Right lobe of liver (tissue), 6 donors: ENCODE results near the gene GYG2. TPM values are rescaled to one million over a fixed set of nuclear protein-coding genes. Genes with fewer than 3 reads are reported as not detected.

Source experiments
- ATAC-seq, 4 donors: fragments of 200-7000 bp; cut with Tn5 transposase; one replicate each; pipeline ENCODE4 v1.9.1; 2020; ENCODE audit warnings: mild to moderate bottlenecking in 4 of 4, moderate library complexity in 4 of 4
- DNase-seq, 3 donors: peaks; one replicate each; pipeline ENCODE4 v3.0.0-alpha.2; 2020
- H3K27ac ChIP-seq, 3 donors: fragments of 200-600 bp; one replicate each; pipeline ENCODE4 v1.8.0; 2022
- H3K27me3 ChIP-seq, 2 donors: fragments of 200-600 bp; one replicate each; pipeline ENCODE4 v1.8.0; 2022
- H3K36me3 ChIP-seq, 4 donors: fragments of 200-600 bp; sonication (generic) in 1 of 4; one replicate each; pipeline versions ENCODE4 v1.5.1 to v1.8.0; 2017 to 2022; ENCODE audit warnings: control low read depth in 1 of 4
- H3K4me1 ChIP-seq, 4 donors: fragments of 200-600 bp; sonication (generic) in 1 of 4; one replicate each; pipeline versions ENCODE4 v1.5.1 to v1.8.0; 2017 to 2022; ENCODE audit warnings: control low read depth in 1 of 4
- H3K4me3 ChIP-seq, 3 donors: fragments of 200-600 bp; one replicate each; pipeline ENCODE4 v1.8.0; 2022
- H3K9me3 ChIP-seq, 4 donors: fragments of 200-600 bp; sonication (generic) in 1 of 4; one replicate each; pipeline versions ENCODE4 v1.5.1 to v1.8.0; 2017 to 2022; ENCODE audit warnings: control low read depth in 1 of 4
- POLR2A ChIP-seq: fragments of 450-650 bp; IDR thresholded peaks from one replicate; pipeline ENCODE4 v1.6.1; 2017; ENCODE audit warnings: antibody characterized with exemption, mild to moderate bottlenecking
- WGBS: methylation state at CpG from one replicate; pipeline ENCODE4 v1.1.6; 2018; ENCODE audit warnings: low coverage, low lambda C conversion rate; ENCODE audit not compliant: insufficient coverage; ENCODE audit errors: missing lambda C conversion rate; 5-methylcytosine and 5-hydroxymethylcytosine counted together
- intact Hi-C, 2 donors: fragments of 100-400 bp; cut with DNase I; formaldehyde crosslinking; loops; one replicate each; pipeline versions ENCODE4 v1.11.2 to v1.14.1; 2022
- total RNA-seq, 6 experiments: library from RNA; depleted of rRNA in 2 of 6; stranded (reverse); fragments of >200 nt in 2 of 6; fragmentation: NEBNext Ultra II Directional in 3 of 6; extraction: Animal tissue kit (Norgen Biotek cat#: 25700) in 3 of 6; gene quantifications; one replicate each; pipeline versions ENCODE4 v1.1.0 to v1.2.4, GENCODE V29; 2016 to 2023
- TF ChIP-seq, protein P1 (sequence below), 4 donors: fragments of 200-600 bp in 3 of 4; fragments of 450-650 bp in 1 of 4; IDR thresholded peaks; one replicate each; pipeline versions ENCODE4 v1.5.1 to v1.8.0; 2016 to 2022; ENCODE audit warnings: antibody characterized with exemption in 4 of 4, mild to moderate bottlenecking in 2 of 4
- donor health status: DM: no; HTN: yes; CAD: no.
- donor health status: DM: no; HTN: no; CAD: no.
- donor health status: DM: no; HTN: no; CAD: no.
- donor health status: DM: no; HTN: yes; CAD: no.
- donor health status: DM: no; HTN: yes; CAD: no.

Gene GYG2
- total RNA-seq, 6 experiments from 2014 or later: 17.6 to 27.7 (median 21.3) TPM

DNA sequence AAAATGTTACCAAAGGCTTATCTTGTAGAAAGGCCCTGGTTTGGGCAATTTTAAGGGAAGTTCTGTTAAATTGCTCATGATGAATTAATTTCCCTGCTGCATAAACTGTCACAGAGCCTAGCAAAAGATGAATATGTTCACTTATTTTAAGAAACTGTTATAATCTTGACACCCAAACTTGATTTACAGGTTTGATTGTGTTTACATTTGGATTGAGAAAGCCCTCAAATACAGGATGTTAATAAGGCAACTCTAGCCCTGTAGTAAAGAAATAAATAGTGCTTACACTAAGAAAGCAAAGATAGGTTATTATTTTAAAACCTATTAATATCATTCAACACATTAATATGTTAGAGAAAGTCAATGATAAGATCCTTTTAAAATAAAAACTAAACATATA is 18.3 kb downstream of the GYG2 start:
- Histone ChIP-seq H3K4me1 (no peaks in the 10 kb centered on the region), H3K9me3 (no peaks in the 10 kb centered on the region), H3K36me3 (peaks cover 0 to 6% (median 0%) of the 10 kb centered on the region in 4 donors), H3K4me3 (no peak overlapping the region), H3K27ac (no peak overlapping the region), H3K27me3 (no peaks in the 10 kb centered on the region)
- no peak for DNase-seq
- ATAC-seq: no peak
- intact Hi-C loops: no loop called here
- no peak for TF ChIP-seq POLR2A
- TF ChIP-seq, protein P1, sequence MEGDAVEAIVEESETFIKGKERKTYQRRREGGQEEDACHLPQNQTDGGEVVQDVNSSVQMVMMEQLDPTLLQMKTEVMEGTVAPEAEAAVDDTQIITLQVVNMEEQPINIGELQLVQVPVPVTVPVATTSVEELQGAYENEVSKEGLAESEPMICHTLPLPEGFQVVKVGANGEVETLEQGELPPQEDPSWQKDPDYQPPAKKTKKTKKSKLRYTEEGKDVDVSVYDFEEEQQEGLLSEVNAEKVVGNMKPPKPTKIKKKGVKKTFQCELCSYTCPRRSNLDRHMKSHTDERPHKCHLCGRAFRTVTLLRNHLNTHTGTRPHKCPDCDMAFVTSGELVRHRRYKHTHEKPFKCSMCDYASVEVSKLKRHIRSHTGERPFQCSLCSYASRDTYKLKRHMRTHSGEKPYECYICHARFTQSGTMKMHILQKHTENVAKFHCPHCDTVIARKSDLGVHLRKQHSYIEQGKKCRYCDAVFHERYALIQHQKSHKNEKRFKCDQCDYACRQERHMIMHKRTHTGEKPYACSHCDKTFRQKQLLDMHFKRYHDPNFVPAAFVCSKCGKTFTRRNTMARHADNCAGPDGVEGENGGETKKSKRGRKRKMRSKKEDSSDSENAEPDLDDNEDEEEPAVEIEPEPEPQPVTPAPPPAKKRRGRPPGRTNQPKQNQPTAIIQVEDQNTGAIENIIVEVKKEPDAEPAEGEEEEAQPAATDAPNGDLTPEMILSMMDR (IDR thresholded peaks at IDR 0.05): no peak

DNA sequence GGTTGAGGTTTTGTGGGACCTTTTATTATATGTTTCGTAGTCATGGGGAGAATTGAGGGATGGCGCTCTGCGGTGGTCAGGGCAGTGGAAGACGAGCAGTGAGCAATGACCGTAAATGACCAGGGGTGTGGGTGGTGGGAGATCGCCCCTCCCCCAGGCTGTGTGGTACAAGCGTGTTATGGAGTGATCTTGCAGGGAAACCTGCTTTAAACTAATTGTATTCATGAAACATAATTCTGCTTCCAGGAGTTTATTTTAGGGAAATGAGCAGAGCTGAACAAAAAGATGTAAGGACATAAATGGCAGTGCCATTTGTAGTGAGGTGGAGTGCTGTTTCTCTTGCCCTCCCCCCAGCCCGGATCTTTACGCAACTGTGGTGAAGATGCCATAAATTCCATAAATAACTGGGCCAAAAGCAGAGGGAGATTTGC is 20.2 kb downstream of the GYG2 start:
- peaks cover 0 to 1% (median under 1%) of the 10 kb centered on the region in 4 donors for H3K36me3 ChIP-seq
- TF ChIP-seq, protein P1 (IDR thresholded peaks at IDR 0.05): no peak
- TF ChIP-seq POLR2A: no peak
- DNase-seq: no peak

DNA sequence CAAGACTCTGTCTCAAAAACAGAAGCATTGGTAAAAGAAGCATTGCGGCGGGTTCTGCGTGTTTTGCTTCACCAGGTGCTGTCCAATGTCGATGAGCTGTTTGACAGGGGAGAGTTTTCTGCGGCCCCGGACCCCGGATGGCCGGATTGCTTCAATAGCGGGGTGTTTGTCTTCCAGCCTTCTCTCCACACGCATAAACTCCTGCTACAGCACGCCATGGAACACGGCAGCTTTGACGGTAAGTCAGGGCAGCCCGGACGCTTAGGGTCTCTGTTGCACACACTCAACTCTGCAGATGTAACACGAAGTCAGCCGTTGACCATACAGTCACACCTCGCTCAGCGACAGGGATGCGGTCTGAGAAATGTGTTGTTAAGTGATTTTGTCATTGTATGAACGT is 26.2 kb downstream of the GYG2 start:
- Histone ChIP-seq H3K4me3 (no peak overlapping the region), H3K4me1 (no peaks in the 10 kb centered on the region), H3K27ac (no peak overlapping the region), H3K9me3 (no peaks in the 10 kb centered on the region), H3K27me3 (no peaks in the 10 kb centered on the region), H3K36me3 (peaks cover 0 to 31% (median 11%) of the 10 kb centered on the region in 4 donors)
- TF ChIP-seq, protein P1 (IDR thresholded peaks at IDR 0.05): no peak
- TF ChIP-seq POLR2A: no peak
- WGBS: 90% methylated on average over 6 of the region's 21 CpGs
- intact Hi-C loops: no loop called here
- DNase-seq (no peak), ATAC-seq (no peak)

More for the DNA sequence above, 20.2 kb downstream of the GYG2 start:
- WGBS: 72% methylated on average over 8 of the region's 9 CpGs
- Histone ChIP-seq H3K27ac (no peak overlapping the region), H3K4me3 (no peak overlapping the region), H3K27me3 (no peaks in the 10 kb centered on the region), H3K9me3 (no peaks in the 10 kb centered on the region), H3K4me1 (no peaks in the 10 kb centered on the region)
- intact Hi-C loops: no loop called here
- no peak for ATAC-seq

DNA sequence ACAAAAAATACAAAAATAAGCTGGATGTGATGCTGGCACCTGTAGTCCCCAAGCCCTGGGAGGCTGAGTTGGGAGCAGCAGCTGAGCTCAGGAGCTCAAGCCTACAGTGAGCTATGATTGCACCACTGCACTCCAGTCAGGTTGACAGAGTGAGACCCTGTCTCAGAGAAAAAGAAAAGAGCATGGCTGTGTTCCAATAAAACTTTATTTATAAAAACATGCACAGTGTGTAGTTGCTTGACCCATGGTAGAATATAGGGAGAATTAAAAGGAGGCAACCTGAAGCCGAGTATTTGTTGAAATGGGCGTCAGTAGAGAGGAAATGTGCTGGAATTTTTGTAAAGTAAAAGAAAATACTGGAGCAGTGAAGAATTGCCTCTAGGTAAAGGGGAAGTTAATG is 27.0 kb downstream of the GYG2 start:
- Histone ChIP-seq H3K9me3 (no peaks in the 10 kb centered on the region), H3K27me3 (no peaks in the 10 kb centered on the region), H3K4me1 (no peaks in the 10 kb centered on the region), H3K4me3 (no peak overlapping the region), H3K36me3 (peaks cover 0 to 37% (median 13%) of the 10 kb centered on the region in 4 donors), H3K27ac (no peak overlapping the region)
- intact Hi-C loops: no loop called here
- WGBS: 100% methylated on average over 1 of the region's 2 CpGs
- DNase-seq (no peak), ATAC-seq (no peak)
- no peak for TF ChIP-seq POLR2A

DNA sequence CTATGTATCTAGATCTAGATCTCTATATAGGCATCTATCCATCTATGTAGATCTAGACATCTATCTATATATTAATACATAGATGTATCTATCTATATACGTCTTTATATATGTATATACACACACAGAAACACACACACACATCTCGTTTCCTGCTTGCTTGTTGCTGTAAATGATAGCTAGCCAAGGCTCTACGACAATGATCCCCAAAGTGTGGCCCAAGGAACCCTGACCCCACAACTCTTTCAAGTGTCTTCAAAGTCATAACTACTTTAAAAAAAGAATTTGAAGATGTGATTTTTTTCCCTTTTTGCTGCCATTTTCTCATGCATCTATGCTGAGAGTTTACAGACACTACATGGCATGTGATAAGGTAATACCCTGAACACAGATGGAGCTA is 28.8 kb downstream of the GYG2 start:
- H3K36me3 ChIP-seq: peaks cover 0 to 44% (median 13%) of the 10 kb centered on the region in 4 donors

More for the DNA sequence above, 28.8 kb downstream of the GYG2 start:
- no peaks in the 10 kb centered on the region for H3K9me3 ChIP-seq
- H3K4me3 ChIP-seq: no peak overlapping the region
- no peak overlapping the region for H3K27ac ChIP-seq
- TF ChIP-seq, protein P1 (IDR thresholded peaks at IDR 0.05): no peak
- no peak for TF ChIP-seq POLR2A
- H3K27me3 ChIP-seq: no peaks in the 10 kb centered on the region
- no peaks in the 10 kb centered on the region for H3K4me1 ChIP-seq
- ATAC-seq: no peak
- WGBS: 87% methylated on average over 3 of the region's 3 CpGs
- DNase-seq: no peak
- intact Hi-C loops: no loop called here
